IMR-90 (cell line): ENCODE data around the gene MED26. TPM values are rescaled to one million over a fixed set of nuclear protein-coding genes. Genes with fewer than 3 reads are reported as not detected.

Experiments
- ATAC-seq: fragments of 200-7000 bp; cut with Tn5 transposase; 2 replicates; pipeline ENCODE4 v1.9.1; 2020; ENCODE audit warnings: low read depth, mild to moderate bottlenecking, moderate library complexity
- BruUV-seq: library from RNA; stranded (reverse); fragments of 400-500 nt; replicated peaks from 2 replicates; lab custom pipeline; 2021; lab: Mats Ljungman, UMichigan
- CTCF ChIA-PET: fragments of 300-600 bp; formaldehyde crosslinking; extraction: SDS; loops from one replicate; lab custom pipeline; 2021; ENCODE audit warnings: antibody characterized with exemption; lab: Yijun Ruan, JAX
- POLR2A ChIA-PET: fragments of 300-600 bp; sonication (Branson Sonifier 250); formaldehyde crosslinking; loops from one replicate; lab custom pipeline; 2022; ENCODE audit warnings: antibody characterized with exemption; ENCODE audit not compliant: unreplicated experiment; lab: Charles Lee
- DNase-seq: peaks from one replicate; pipeline ENCODE4 v3.0.0; 2013
- H2AFZ ChIP-seq: replicated peaks from 2 replicates; pipeline ENCODE3; 2013; ENCODE audit warnings: low read length, mild to moderate bottlenecking; ENCODE audit not compliant: poor library complexity
- H2AK5ac ChIP-seq: 2 replicates; pipeline ENCODE4 v1.6.1; 2013; ENCODE audit warnings: low read depth, low read length, inconsistent platforms
- H2AK9ac ChIP-seq: replicated peaks from 2 replicates; pipeline ENCODE3; 2013; ENCODE audit warnings: mild to moderate bottlenecking, low read depth, low read length, moderate library complexity; ENCODE audit not compliant: poor library complexity
- H2BK120ac ChIP-seq: 2 replicates; pipeline ENCODE4 v1.6.1; 2013; ENCODE audit warnings: low read depth, low read length, inconsistent platforms
- H2BK15ac ChIP-seq: 3 replicates; pipeline ENCODE4 v1.6.1; 2013; ENCODE audit warnings: low read depth, low read length, inconsistent platforms
- H2BK20ac ChIP-seq: 2 replicates; pipeline ENCODE4 v1.6.1; 2013; ENCODE audit warnings: low read depth, mild to moderate bottlenecking, inconsistent platforms, low read length, moderate library complexity
- H2BK5ac ChIP-seq: 2 replicates; pipeline ENCODE4 v1.6.1; 2013; ENCODE audit warnings: mild to moderate bottlenecking, low read depth, low read length, inconsistent platforms; ENCODE audit not compliant: poor library complexity, severe bottlenecking
- H3K14ac ChIP-seq: replicated peaks from 2 replicates; pipeline ENCODE4 v1.6.1; 2013; ENCODE audit warnings: low read depth, low read length, inconsistent platforms
- H3K18ac ChIP-seq: 2 replicates; pipeline ENCODE4 v1.6.1; 2013; ENCODE audit warnings: low read depth, low read length, control low read depth
- H3K23ac ChIP-seq: 2 replicates; pipeline ENCODE4 v1.6.1; 2013; ENCODE audit warnings: low read depth, low read length, inconsistent platforms
- H3K27ac ChIP-seq: 2 replicates; pipeline ENCODE4 v1.5.1; 2013; ENCODE audit warnings: mild to moderate bottlenecking, control low read depth, low read length; ENCODE audit not compliant: insufficient read depth
- H3K27me3 ChIP-seq: 2 replicates; pipeline ENCODE4 v1.6.1; 2013; ENCODE audit warnings: low read length; ENCODE audit not compliant: control insufficient read depth, insufficient read depth
- H3K36me3 ChIP-seq: 2 replicates; pipeline ENCODE4 v1.6.1; 2013; ENCODE audit warnings: low read length, mixed read lengths; ENCODE audit not compliant: control insufficient read depth, insufficient read depth
- H3K4ac ChIP-seq: 2 replicates; pipeline ENCODE4 v1.6.1; 2013; ENCODE audit warnings: low read depth, low read length, inconsistent platforms
- H3K4me1 ChIP-seq: 2 replicates; pipeline ENCODE4 v1.6.1; 2013; ENCODE audit warnings: low read length, mixed read lengths; ENCODE audit not compliant: control insufficient read depth, insufficient read depth
- H3K4me2 ChIP-seq: 2 replicates; pipeline ENCODE4 v1.6.1; 2013; ENCODE audit warnings: low read depth, mild to moderate bottlenecking, control low read depth, low read length, moderate library complexity
- H3K4me3 ChIP-seq: 2 replicates; pipeline ENCODE4 v1.5.1; 2013; ENCODE audit warnings: low read depth, mild to moderate bottlenecking, control low read depth, low read length, moderate library complexity; ENCODE audit not compliant: insufficient read depth
- H3K56ac ChIP-seq: 2 replicates; pipeline ENCODE4 v1.6.1; 2013; ENCODE audit warnings: low read length, inconsistent platforms; ENCODE audit not compliant: insufficient read depth; ENCODE audit errors: extremely low read depth
- H3K79me1 ChIP-seq, 2 experiments: 2 replicates each; pipeline ENCODE4 v1.6.1; 2013; ENCODE audit warnings: low read length in 2 of 2, inconsistent platforms in 1 of 2, low read depth in 1 of 2
- H3K9ac ChIP-seq: 2 replicates; pipeline ENCODE4 v1.6.1; 2013; ENCODE audit warnings: low read depth, low read length, control low read depth
- H3K9me1 ChIP-seq: 2 replicates; pipeline ENCODE4 v1.6.1; 2013; ENCODE audit warnings: low read length, inconsistent platforms; ENCODE audit not compliant: insufficient read depth
- H3K9me3 ChIP-seq: 2 replicates; pipeline ENCODE4 v1.6.1; 2013; ENCODE audit warnings: low read length; ENCODE audit not compliant: control insufficient read depth, insufficient read depth
- H4K20me1 ChIP-seq: 2 replicates; pipeline ENCODE4 v1.6.1; 2013; ENCODE audit warnings: low read length, inconsistent platforms; ENCODE audit not compliant: insufficient read depth
- H4K5ac ChIP-seq: 2 replicates; pipeline ENCODE4 v1.6.1; 2013; ENCODE audit warnings: mild to moderate bottlenecking, low read depth, low read length, control low read depth
- H4K8ac ChIP-seq, 2 experiments: 2 replicates each; pipeline ENCODE4 v1.6.1; 2013; ENCODE audit warnings: low read depth in 2 of 2, low read length in 2 of 2, control low read depth in 1 of 2, inconsistent platforms in 1 of 2
- H4K91ac ChIP-seq: 2 replicates; pipeline ENCODE4 v1.6.1; 2013; ENCODE audit warnings: low read depth, low read length, inconsistent platforms; ENCODE audit not compliant: insufficient read depth
- BHLHE40 ChIP-seq: fragments of 150-350 bp; IDR thresholded peaks from 2 replicates; pipeline ENCODE4 v1.6.1; 2016; ENCODE audit warnings: mild to moderate bottlenecking, low read depth, low read length
- CEBPB ChIP-seq: IDR thresholded peaks from 2 replicates; pipeline ENCODE4 v1.6.1; 2012; ENCODE audit warnings: low read depth, low read length, improper control_type of control experiment
- CHD1 ChIP-seq: IDR thresholded peaks from 2 replicates; pipeline ENCODE4 v1.6.1; 2012; ENCODE audit warnings: low read depth, low read length, improper control_type of control experiment
- CTCF ChIP-seq: conservative IDR thresholded peaks from 2 replicates; pipeline ENCODE4 v1.5.1; 2012; ENCODE audit warnings: mild to moderate bottlenecking, low read depth, low read length, improper control_type of control experiment
- FOS ChIP-seq: fragments of 150-350 bp; IDR thresholded peaks from 2 replicates; pipeline ENCODE4 v1.6.1; 2016; ENCODE audit warnings: low read depth, low read length
- MAFK ChIP-seq: IDR thresholded peaks from 2 replicates; pipeline ENCODE4 v1.6.1; 2012; ENCODE audit warnings: low read depth, low read length, improper control_type of control experiment
- MAZ ChIP-seq: IDR thresholded peaks from 2 replicates; pipeline ENCODE4 v1.6.1; 2012; ENCODE audit warnings: low read depth, mild to moderate bottlenecking, low read length, improper control_type of control experiment, moderate library complexity, borderline replicate concordance
- NFE2L2 ChIP-seq: fragments of 150-350 bp; IDR thresholded peaks from 2 replicates; pipeline ENCODE4 v1.6.1; 2016; ENCODE audit warnings: low read depth, mild to moderate bottlenecking, low read length
- POLR2A ChIP-seq: IDR thresholded peaks from 2 replicates; pipeline ENCODE4 v1.6.1; 2012; ENCODE audit warnings: mild to moderate bottlenecking, low read depth, low read length
- RAD21 ChIP-seq: IDR thresholded peaks from 2 replicates; pipeline ENCODE4 v1.6.1; 2012; ENCODE audit warnings: low read length, improper control_type of control experiment
- RCOR1 ChIP-seq: IDR thresholded peaks from 2 replicates; pipeline ENCODE4 v1.6.1; 2012; ENCODE audit warnings: mild to moderate bottlenecking, low read length, improper control_type of control experiment; ENCODE audit not compliant: insufficient replicate concordance
- RFX5 ChIP-seq: IDR thresholded peaks from 2 replicates; pipeline ENCODE4 v1.8.0; 2012; ENCODE audit warnings: low read depth, mild to moderate bottlenecking, low read length, moderate library complexity
- SMC3 ChIP-seq: fragments of 150-350 bp; IDR thresholded peaks from 2 replicates; pipeline ENCODE4 v1.6.1; 2016; ENCODE audit warnings: low read depth, mild to moderate bottlenecking, antibody characterized with exemption, low read length, moderate library complexity
- WGBS, 2 experiments: methylation state at CpG; one replicate each; pipeline versions ENCODE4 v1.1.5 to v1.1.7; 2013; ENCODE audit warnings: missing lambda C conversion rate in 2 of 2; ENCODE audit not compliant: insufficient read length in 1 of 2; ENCODE audit errors: extremely low coverage in 2 of 2; 5-methylcytosine and 5-hydroxymethylcytosine counted together
- dilution Hi-C: fragments of 300-500 bp; cut with HindIII; formaldehyde crosslinking; loops from one replicate; pipeline ENCODE4 v1.14.3; 2018; ENCODE audit warnings: low sequenced_read_pairs; ENCODE audit not compliant: unreplicated experiment
- in situ Hi-C: fragments of 300-500 bp; cut with MboI; formaldehyde crosslinking; loops from 3 replicates; pipeline ENCODE4 v1.14.3; 2019; ENCODE audit warnings: low sequenced_read_pairs, inconsistent platforms, mixed read lengths
- intact Hi-C: fragments of 100-400 bp; cut with micrococcal nuclease; formaldehyde crosslinking; loops from 2 replicates; pipeline ENCODE4 v1.10.0; 2022
- polyA plus RNA-seq, 3 experiments: library from polyadenylated mRNA; depleted of rRNA; stranded (reverse); fragments of >200 nt; gene quantifications; 2 replicates each; pipeline ENCODE4 v1.2.3, GENCODE V29; 2012; ENCODE audit warnings: low replicate concordance in 1 of 3
- total RNA-seq: library from RNA; depleted of rRNA; stranded (reverse); fragments of >200 nt; gene quantifications from 2 replicates; pipeline ENCODE4 v1.2.3, GENCODE V29; 2012
- TF ChIP-seq, protein P1 (sequence below): fragments of 150-350 bp; IDR thresholded peaks from 2 replicates; pipeline ENCODE4 v1.6.1; 2017; ENCODE audit warnings: mild to moderate bottlenecking, antibody characterized with exemption, low read length, low read depth

Gene MED26
- total and polyA plus RNA-seq, 2 of the 4 experiments (the other 2 are of a cell fraction) = 2.0 to 4.0 TPM

- no peak overlapping the region for H3K9ac ChIP-seq
- H2BK20ac ChIP-seq = no peak overlapping the region
- DNase-seq (no peak), ATAC-seq (no peak)
- WGBS, 2 experiments = 100% methylated on average over 4 of the region's 9 CpGs; no CpG with 5 or more reads in 1 of the 2 experiments
- H3K36me3 ChIP-seq = no peaks in the 10 kb centered on the region
- no peaks in the 10 kb centered on the region for H3K9me3 ChIP-seq
- dilution Hi-C loops (no loop called here), intact Hi-C loops (no loop called here), in situ Hi-C loops (no loop called here)
- H3K4ac ChIP-seq = no peak overlapping the region
- peaks cover 37 to 98% of the 10 kb centered on the region in 2 experiments; a peak in 3 of 4 replicates for H3K79me1 ChIP-seq
- H3K27me3 ChIP-seq = no peaks in the 10 kb centered on the region
- no peak overlapping the region for H3K27ac ChIP-seq
- H4K5ac ChIP-seq = no peak overlapping the region
- no peak overlapping the region for H2AFZ ChIP-seq
- H3K14ac ChIP-seq = no peak overlapping the region
- no peak overlapping the region for H2BK5ac ChIP-seq
- no peak overlapping the region for H4K91ac ChIP-seq
- BruUV-seq = no TSS peak
- H2BK120ac ChIP-seq = no peak overlapping the region
- H4K20me1 ChIP-seq = peaks cover 99% of the 10 kb centered on the region
- H2AK5ac ChIP-seq = no peak overlapping the region
- no peak overlapping the region for H3K4me2 ChIP-seq
- H3K23ac ChIP-seq = no peak overlapping the region
- ChIA-PET POLR2A (no interaction called here), CTCF (no interaction called here)
- no peak overlapping the region for H2BK15ac ChIP-seq
- no peak overlapping the region for H3K18ac ChIP-seq
- no peak overlapping the region for H3K4me3 ChIP-seq
- H3K9me1 ChIP-seq = peaks cover 46% of the 10 kb centered on the region
- no peak for TF ChIP-seq SMC3
- TF ChIP-seq FOS = no peak
- TF ChIP-seq RAD21 = no peak
- TF ChIP-seq MAFK = no peak
- TF ChIP-seq CTCF = no peak
- no peak for TF ChIP-seq NFE2L2
- no peak for TF ChIP-seq RCOR1
- no peak for TF ChIP-seq CEBPB
- no peak for TF ChIP-seq MAZ
- no peak for TF ChIP-seq POLR2A
- TF ChIP-seq CHD1 = no peak
- TF ChIP-seq, protein P1, sequence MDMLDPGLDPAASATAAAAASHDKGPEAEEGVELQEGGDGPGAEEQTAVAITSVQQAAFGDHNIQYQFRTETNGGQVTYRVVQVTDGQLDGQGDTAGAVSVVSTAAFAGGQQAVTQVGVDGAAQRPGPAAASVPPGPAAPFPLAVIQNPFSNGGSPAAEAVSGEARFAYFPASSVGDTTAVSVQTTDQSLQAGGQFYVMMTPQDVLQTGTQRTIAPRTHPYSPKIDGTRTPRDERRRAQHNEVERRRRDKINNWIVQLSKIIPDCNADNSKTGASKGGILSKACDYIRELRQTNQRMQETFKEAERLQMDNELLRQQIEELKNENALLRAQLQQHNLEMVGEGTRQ = no peak
- no peak for TF ChIP-seq RFX5
- TF ChIP-seq BHLHE40 = no peak
- no peak overlapping the region for H4K8ac ChIP-seq
- no peak overlapping the region for H2AK9ac ChIP-seq
- no peak overlapping the region for H3K56ac ChIP-seq
- peaks cover 40% of the 10 kb centered on the region for H3K4me1 ChIP-seq
Measured at GRCh38 chr19:16586477-16586871, 41.5 kb downstream of the MED26 start.
